Urinary bladder (tissue), 4 donors: ENCODE results near the gene MAPK8IP2. TPM values are rescaled to one million over a fixed set of nuclear protein-coding genes. Genes with fewer than 3 reads are reported as not detected.

ENCODE experiments used
- DNase-seq: peaks from one replicate; pipeline ENCODE4 v3.0.0-alpha.2; 2015; ENCODE audit errors: extremely low spot score
- H3K27ac ChIP-seq: one replicate; pipeline ENCODE4 v1.5.1; 2013; ENCODE audit warnings: low read depth, mild to moderate bottlenecking, moderate library complexity
- H3K36me3 ChIP-seq: one replicate; pipeline ENCODE4 v1.6.1; 2013; ENCODE audit warnings: mild to moderate bottlenecking, moderate library complexity; ENCODE audit not compliant: insufficient read depth
- H3K4me1 ChIP-seq: one replicate; pipeline ENCODE4 v1.6.1; 2013; ENCODE audit warnings: mild to moderate bottlenecking, moderate library complexity; ENCODE audit not compliant: insufficient read depth
- H3K4me3 ChIP-seq: one replicate; pipeline ENCODE4 v1.5.1; 2013; ENCODE audit warnings: low read depth, low read length
- WGBS: extraction: QIAGEN DNeasy Blood & Tissue Kit; methylation state at CpG from one replicate; pipeline ENCODE4 v1.1.7; 2013; 5-methylcytosine and 5-hydroxymethylcytosine counted together
- polyA plus RNA-seq: library from polyadenylated mRNA; stranded (reverse); fragments of 200-250 nt; gene quantifications from one replicate; pipeline ENCODE4 v1.2.3, GENCODE V29; 2013
- total RNA-seq: library from RNA; depleted of rRNA; stranded (reverse); fragments of >200 nt; gene quantifications from one replicate; pipeline ENCODE4 v1.2.3, GENCODE V29; 2014
- donor health status: healthy with polysubstance abuse.
- donor health status: healthy.

The MAPK8IP2 gene
- total and polyA plus RNA-seq, 2 donors, result 1.2 to 1.6 TPM

DNA sequence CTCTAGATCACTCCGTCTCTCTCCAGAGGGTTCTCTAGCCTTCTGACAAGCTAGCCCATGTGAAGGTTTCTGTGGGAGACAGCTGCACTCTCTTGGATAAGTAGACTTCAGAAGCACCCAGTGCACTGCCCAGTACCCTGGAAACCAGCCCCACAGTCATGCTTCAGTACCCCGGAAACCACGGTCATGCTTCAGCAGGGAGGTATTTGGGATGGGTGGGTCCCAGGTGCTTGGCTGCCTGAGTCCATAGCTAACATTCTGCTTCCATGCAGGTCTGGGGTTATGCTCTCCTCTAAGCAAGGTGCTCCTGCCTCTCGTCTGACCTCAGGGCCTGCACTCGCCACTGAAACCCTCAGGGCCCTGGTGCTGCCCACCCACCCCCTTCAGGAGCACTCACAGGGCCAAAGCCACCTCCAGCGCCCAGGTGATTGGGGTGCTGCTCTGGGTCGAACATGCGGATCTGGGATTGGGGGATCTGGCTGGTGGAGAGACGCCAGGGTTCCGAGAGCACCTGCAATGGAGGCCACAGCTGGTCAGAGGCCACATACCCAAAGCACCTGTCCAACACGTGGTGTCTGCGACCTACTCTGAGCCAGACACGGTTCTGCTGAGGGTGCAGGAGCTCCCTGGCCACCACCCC lies 30.6 kb upstream of the MAPK8IP2 start:
- no peaks in the 10 kb centered on the region for H3K4me1 ChIP-seq
- H3K36me3 ChIP-seq, result no peaks in the 10 kb centered on the region
- H3K27ac ChIP-seq, result no peak overlapping the region
- H3K4me3 ChIP-seq, result no peak overlapping the region
- no peak for DNase-seq
- WGBS, result 94% methylated on average over 13 of the region's 13 CpGs

DNA sequence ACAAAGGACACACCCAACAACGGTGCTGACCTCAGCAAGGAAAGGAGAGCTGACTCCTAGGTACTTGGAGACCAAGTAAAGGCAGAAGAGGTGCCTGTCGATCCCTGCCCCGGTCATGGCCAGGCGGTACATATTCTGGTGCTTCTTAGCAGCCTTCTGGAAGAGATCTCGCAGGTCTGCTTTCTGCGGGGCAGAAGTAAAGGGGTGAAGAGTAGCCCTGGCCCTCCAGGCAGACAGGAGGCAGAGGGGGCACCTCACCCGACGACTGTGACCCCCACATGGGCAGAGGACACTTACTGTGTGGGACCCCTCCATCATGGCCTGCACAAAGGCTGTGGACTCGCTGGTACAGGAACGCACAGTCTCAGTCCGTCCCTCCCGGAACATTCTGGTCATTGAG lies 29.7 kb upstream of the MAPK8IP2 start:
- Histone ChIP-seq H3K4me3 (no peak overlapping the region), H3K36me3 (no peaks in the 10 kb centered on the region), H3K27ac (no peak overlapping the region), H3K4me1 (no peaks in the 10 kb centered on the region)
- WGBS, result 91% methylated on average over 12 of the region's 12 CpGs
- DNase-seq, result no peak

DNA sequence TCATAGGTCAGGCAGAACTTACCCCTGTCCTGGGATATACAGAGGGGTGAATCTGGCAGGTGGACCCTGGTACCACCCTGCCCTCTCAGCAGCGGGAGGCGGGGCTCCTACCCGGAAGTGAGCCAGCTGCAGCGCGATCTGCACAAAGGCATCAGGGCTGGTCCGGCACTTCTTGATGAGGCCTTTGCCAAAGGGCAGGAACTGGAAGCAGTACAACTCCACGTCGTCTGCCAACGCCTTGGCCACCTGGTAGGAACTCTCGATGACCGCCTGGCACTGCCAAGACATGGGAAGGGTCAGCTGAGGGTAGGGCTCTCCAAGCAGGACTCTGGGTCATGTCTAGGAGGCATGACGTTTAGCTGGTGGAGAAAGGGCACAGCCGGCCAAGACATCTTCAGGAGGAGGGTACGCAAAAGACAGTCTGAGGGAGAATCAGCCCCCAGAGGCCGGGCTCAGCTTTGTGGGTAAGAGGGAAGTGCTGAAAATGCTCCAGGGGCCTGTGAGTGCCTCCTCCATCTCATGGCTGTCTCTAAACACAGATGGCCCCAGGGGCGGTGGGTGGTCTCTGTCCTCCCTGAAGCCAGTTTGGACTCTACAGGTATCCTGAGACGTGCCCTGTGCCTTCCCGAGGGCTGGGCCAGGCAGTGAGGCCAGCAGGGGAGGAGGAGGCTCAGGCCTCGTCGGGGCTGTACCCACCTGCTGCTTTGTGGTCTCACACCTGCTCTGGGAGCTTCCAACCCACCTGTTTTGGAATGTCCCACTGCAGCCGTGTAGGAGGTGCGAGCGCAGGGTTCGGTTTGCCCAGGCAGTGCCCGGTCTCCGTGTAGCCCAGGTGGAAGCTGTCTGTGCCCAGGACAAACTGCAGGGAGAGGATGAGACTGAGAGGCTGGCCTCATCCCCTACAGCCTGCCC lies 29.1 kb upstream of the MAPK8IP2 start:
- 88% methylated on average over 26 of the region's 26 CpGs for WGBS
- DNase-seq, result no peak
- Histone ChIP-seq H3K36me3 (no peaks in the 10 kb centered on the region), H3K27ac (no peak overlapping the region), H3K4me1 (no peaks in the 10 kb centered on the region), H3K4me3 (no peak overlapping the region)

DNA sequence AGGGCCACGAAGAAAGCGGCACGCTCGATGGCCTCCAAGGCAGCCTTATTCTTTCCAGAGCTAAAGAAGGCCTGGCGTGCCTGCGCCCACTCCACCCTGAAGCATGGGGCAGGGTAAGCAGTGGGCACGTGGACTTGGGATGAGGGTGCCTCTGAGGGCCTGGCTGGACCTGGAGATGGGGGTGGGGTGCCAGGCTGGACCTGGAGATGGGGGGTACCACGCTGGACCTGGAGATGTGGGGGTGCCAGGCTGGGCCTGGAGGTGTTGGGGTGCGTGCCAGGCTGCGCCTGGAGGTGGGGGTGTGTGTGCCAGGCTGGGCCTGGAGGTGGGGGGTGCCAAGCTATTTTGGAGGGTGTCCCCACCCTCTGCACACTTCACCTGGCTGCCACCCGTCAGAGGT lies 27.6 kb upstream of the MAPK8IP2 start:
- H3K27ac ChIP-seq, result no peak overlapping the region
- no peaks in the 10 kb centered on the region for H3K4me1 ChIP-seq
- WGBS, result 91% methylated on average over 11 of the region's 11 CpGs
- DNase-seq, result no peak
- H3K36me3 ChIP-seq, result no peaks in the 10 kb centered on the region
- no peak overlapping the region for H3K4me3 ChIP-seq

DNA sequence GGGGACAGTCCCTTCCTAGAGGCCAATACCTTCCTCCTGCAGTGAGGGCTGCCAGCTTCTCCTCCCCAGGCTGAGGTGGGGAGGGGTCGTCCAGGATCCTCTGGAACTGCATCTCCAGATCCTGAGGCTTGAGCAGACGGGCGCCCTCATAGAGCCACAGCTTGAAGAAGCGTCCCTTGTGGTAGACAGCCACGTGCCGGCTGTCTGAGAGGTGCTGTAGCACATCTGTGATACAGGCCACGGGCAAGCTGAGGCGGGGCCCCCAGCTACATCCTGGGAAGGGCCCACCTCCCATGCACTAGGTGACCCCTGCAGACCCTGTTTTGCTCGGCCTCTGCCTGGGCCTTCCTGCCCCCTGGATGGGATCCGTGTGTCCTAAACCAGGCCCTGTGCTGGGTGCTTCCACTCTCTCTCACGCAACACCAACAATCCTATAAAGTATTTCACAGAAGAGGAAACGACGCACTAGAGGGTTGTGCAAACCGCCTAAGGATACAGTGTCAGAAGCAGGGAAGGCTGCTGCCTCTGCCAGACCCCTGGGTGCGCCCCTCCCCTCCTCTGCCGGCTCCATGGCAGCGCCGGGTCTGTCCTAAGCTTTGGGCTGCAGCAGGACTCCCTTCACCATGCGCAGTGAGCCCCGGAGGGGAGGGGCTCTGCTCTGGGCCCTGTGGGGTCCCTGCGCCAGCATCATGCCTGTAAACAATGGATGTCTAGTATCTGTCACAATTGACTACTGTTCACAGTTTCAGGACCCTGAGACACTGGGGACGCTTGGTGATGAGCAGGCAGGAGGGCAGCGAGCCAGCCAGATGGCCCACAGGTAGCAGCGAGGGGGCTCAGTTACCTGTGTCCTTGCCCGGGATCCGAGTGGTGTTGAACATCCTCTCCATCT lies 26.9 kb upstream of the MAPK8IP2 start:
- no peak overlapping the region for H3K27ac ChIP-seq
- no peaks in the 10 kb centered on the region for H3K4me1 ChIP-seq
- no peak for DNase-seq
- H3K36me3 ChIP-seq, result no peaks in the 10 kb centered on the region
- no peak overlapping the region for H3K4me3 ChIP-seq
- 83% methylated on average over 26 of the region's 26 CpGs for WGBS

DNA sequence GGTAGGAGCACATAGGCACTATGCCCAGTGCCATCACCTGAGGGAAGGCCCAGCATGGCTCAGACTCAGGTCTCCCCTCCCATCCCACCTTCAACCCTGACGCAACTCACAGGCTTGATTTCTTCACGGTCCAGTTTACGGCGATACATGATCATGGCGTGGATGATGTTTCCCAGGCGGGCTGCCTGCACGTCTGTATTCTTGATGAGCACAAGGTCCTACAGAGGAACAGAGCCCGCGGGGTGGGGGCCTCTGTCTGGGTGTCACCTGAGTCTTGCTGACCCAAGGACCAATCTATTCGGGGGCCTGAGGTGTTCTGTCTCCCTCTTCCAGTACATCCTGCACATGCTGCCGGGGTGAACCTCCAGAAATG lies 26.2 kb upstream of the MAPK8IP2 start:
- no peak for DNase-seq
- no peak overlapping the region for H3K27ac ChIP-seq
- H3K36me3 ChIP-seq, result no peaks in the 10 kb centered on the region

DNA sequence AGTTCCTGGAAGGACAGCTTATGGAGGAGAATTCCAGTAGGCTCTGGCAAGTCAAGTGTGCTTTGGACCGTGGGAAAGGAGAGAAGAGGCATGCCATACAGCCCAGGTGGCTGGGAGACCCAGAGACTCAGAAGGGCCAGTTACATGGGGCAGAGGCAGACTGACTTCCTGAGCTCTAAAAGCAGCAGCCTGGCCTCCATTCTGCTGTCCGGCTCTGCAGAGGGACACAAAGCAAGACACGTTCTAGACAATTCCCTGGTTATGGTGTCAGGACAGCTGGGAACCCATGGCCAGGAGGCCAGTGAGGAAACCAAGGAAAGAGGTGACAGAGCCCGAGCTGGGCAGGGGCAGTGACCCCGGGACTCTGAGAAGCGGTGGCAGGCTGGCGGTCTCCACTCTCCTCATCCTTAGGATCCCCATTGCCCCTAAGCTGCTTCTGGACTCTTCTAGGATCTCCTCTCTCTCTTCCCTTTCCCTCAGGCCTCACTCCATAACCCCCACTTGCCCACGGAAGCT lies 25.1 kb upstream of the MAPK8IP2 start:
- Histone ChIP-seq H3K27ac (no peak overlapping the region), H3K4me3 (no peak overlapping the region), H3K4me1 (no peaks in the 10 kb centered on the region), H3K36me3 (no peaks in the 10 kb centered on the region)
- WGBS, result 82% methylated on average over 8 of the region's 8 CpGs
- DNase-seq, result no peak

More for the DNA sequence above, 26.2 kb upstream of the MAPK8IP2 start:
- no peak overlapping the region for H3K4me3 ChIP-seq
- no peaks in the 10 kb centered on the region for H3K4me1 ChIP-seq
- 75% methylated on average over 11 of the region's 11 CpGs for WGBS

DNA sequence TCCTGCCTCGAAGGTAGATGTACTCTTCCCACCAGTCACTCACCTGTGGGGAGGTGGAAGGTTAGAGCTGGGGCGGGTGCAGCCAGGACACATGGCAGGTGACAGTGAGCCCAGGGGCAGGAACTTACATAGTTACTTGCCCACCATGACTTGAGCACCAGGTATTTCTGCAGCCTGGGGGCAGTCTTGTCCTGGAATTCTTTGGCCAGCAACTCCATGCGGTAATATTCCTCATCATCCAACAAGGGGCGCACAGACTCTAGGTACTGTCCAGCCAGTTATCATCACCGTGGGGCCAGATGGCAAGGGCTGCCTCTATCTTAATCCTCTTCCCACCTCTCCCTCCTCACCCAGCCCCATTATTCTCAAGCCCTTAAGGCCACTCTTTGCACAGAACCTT lies 24.5 kb upstream of the MAPK8IP2 start:
- DNase-seq, result no peak
- no peak overlapping the region for H3K4me3 ChIP-seq
- H3K36me3 ChIP-seq, result no peaks in the 10 kb centered on the region
- H3K27ac ChIP-seq, result no peak overlapping the region
- H3K4me1 ChIP-seq, result no peaks in the 10 kb centered on the region
- 63% methylated on average over 5 of the region's 5 CpGs for WGBS

DNA sequence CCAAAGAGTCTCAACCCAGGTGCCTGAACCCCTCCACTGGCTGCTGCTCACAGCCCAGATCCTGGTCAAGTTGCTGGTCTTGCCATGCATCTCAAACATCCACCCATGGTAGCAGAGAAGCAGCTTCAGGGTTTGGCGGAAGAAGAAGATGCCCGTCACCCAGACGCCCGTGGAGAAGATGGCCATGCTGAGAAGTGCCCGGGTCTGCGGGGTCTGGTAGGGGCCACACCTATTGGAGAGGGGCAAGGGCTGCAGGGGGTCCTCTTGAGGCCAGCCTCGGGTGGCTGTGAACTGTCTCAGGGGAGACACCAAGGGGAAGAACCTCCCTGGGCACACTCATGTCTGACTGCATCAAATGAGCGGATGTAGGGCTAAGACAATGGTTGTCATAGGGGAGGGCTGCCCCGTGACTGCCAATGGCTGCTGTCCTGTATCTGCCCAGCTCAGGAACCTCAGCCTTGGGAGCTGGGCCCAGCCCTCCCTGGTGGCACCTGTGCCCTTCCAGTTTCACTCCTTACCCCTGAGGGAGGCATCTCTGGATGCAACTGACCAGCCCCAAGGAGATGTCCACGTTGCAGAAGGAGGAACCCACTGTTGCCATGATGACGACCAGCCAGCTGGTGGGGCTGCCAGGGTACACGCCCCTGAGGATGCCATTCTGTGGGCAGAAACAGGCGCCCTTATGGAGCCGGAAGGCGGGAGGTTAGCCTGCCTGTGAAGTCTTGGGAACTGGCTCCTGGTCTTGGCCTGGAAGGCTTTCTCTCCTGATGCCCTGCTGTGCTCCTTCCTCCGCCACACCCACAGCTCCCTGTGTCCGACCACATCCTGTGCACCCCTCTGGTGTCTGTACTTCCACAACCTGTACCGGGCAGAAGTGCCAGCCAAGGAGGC lies 23.5 kb upstream of the MAPK8IP2 start:
- Histone ChIP-seq H3K4me3 (no peak overlapping the region), H3K4me1 (no peaks in the 10 kb centered on the region), H3K27ac (no peak overlapping the region), H3K36me3 (no peaks in the 10 kb centered on the region)
- no peak for DNase-seq
- WGBS, result 84% methylated on average over 18 of the region's 18 CpGs

DNA sequence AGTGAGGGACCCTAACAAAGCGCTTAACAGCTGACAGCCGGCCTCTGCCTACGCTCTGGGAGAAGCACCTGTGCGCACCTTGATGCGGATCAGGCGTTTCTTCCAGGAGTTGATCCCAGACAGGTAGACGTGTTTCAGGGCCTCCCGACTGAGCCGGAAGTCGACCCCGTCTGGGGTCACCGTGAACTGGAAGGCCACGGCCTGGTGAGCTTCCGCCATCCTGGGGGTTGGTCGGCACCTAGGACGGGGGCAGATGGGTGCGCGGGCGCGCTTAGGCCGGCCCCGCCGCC lies 23.0 kb upstream of the MAPK8IP2 start:
- 38% methylated on average over 23 of the region's 23 CpGs for WGBS
- H3K27ac ChIP-seq, result no peak overlapping the region
- no peak overlapping the region for H3K4me3 ChIP-seq
- no peaks in the 10 kb centered on the region for H3K4me1 ChIP-seq
- DNase-seq, result no peak
- H3K36me3 ChIP-seq, result no peaks in the 10 kb centered on the region

DNA sequence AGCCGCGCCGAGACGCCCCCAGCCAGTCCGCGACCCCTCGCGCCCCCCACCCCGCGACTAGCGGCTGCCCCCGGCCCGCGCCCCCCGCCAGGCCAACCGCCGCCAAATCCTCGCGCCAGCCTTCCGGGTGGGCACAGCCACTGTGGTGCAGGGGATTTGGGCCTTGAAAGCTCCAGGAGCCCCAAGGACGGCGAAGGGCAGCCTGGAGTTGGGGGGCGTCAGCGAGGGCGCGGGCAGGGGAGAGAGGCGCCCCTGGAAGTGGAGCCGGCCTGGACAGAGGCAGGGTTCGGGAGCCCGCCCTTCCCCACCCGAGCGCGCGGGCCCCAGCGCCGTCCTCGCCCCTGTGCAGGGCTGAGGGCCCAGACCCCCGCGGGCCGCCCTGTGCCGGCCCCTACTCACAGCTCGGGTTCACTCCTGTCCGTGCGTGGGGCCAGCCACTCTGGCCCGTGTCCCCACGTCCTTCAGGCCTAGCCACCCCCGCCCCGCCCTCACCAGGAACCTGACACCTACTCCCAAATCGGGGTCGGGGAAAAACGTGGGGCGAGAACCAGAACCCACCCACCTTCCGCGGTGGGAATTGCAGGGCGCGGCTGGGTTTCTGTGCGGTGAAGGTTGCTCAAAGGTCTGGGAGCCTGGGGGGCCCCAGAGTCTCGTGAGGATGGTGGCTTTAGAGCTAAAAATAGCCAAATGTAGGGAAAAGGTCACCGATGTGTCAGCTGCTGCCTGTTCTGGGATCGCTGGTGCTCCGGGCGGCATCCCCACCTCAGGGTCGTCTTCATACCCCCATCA lies 22.4 kb upstream of the MAPK8IP2 start, which contains the start of gene CPT1B:
TSS of gene CPT1B (minus strand) at position 441 of the 789 bp plus-strand sequence. CDS start 512 bp downstream, outside the sequence.
- DNase-seq, result no peak
- H3K36me3 ChIP-seq, result no peaks in the 10 kb centered on the region
- no peak within 1 kb of the TSS for H3K4me3 ChIP-seq
- 16% methylated on average over 63 of the region's 63 CpGs for WGBS
- no peak within 1 kb of the TSS for H3K27ac ChIP-seq
- no peaks in the 10 kb centered on the region for H3K4me1 ChIP-seq

DNA sequence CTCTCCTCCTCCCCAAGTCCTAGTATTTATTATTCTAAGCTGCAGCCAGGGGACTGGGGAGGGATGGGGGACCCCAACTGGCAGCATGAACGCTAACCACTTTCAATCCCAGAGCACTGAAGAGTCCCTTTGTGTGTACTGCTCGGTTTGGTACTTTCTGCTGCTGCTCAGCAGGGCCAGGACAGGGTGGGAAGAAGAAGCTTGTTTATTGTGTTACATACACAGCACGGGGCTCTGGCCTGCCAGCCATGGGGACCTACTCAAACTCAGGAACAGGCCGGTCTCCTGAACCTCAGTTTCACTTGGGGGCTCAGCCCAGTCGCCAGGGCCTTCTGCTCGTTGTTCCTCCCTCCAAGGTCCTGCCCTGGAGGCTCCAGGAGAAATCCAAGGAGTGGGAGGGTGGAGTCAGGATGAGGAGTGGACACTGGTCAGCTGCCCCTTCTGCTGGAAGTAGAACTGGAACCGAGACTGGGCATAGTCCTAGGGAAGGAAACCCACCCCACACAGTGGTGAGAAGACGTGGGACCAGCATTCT lies 21.8 kb upstream of the MAPK8IP2 start:
- no peak overlapping the region for H3K4me3 ChIP-seq
- no peaks in the 10 kb centered on the region for H3K4me1 ChIP-seq
- H3K27ac ChIP-seq, result no peak overlapping the region
- H3K36me3 ChIP-seq, result no peaks in the 10 kb centered on the region
- WGBS, result 60% methylated on average over 8 of the region's 8 CpGs
- DNase-seq, result no peak
